Choroid plexus epithelial cell (primary cell): Measurements from ENCODE around the gene CLTCL1.
"Not testable (repeated sequence)": the region's sequence is repeated elsewhere in the genome, so short reads cannot be mapped to it uniquely, and the experiment has no call there.

Source experiments
- DNase-seq: peaks from one replicate; pipeline ENCODE4 v3.0.0-alpha.2; 2010; ENCODE audit warnings: low read depth
- H3K4me3 ChIP-seq: 2 replicates; pipeline ENCODE4 v1.5.1; 2011; ENCODE audit warnings: low read depth, mild to moderate bottlenecking, control low read depth, low read length, moderate library complexity
- CTCF ChIP-seq: conservative IDR thresholded peaks from 2 replicates; pipeline ENCODE4 v1.5.1; 2011; ENCODE audit warnings: low read depth, mild to moderate bottlenecking, control low read depth, inconsistent platforms, low read length, moderate library complexity

The CLTCL1 gene

GRCh38 chr22:19210188-19210587 lies 81.3 kb downstream of the CLTCL1 start:
- no peak for TF ChIP-seq CTCF
- DNase-seq: no peak
- no peak overlapping the region for H3K4me3 ChIP-seq

GRCh38 chr22:19208287-19208847 lies 83.2 kb downstream of the CLTCL1 start:
- no peak for TF ChIP-seq CTCF
- no peak overlapping the region for H3K4me3 ChIP-seq
- no peak for DNase-seq

- no peak overlapping the region for H3K4me3 ChIP-seq
- DNase-seq: no peak
Measured at GRCh38 chr22:19207884-19208283, 83.6 kb downstream of the CLTCL1 start.

GRCh38 chr22:19207401-19207808 lies 84.1 kb downstream of the CLTCL1 start:
- H3K4me3 ChIP-seq: no peak overlapping the region
- DNase-seq: no peak
- no peak for TF ChIP-seq CTCF

More at GRCh38 chr22:19207884-19208283, 83.6 kb downstream of the CLTCL1 start:
- no peak for TF ChIP-seq CTCF

GRCh38 chr22:19206287-19206686 lies 85.2 kb downstream of the CLTCL1 start:
- DNase-seq: no peak
- TF ChIP-seq CTCF: no peak

GRCh38 chr22:19204640-19205039 lies 86.9 kb downstream of the CLTCL1 start:
- TF ChIP-seq CTCF: no peak
- DNase-seq: no peak
- H3K4me3 ChIP-seq: no peak overlapping the region

More at GRCh38 chr22:19206287-19206686, 85.2 kb downstream of the CLTCL1 start:
- no peak overlapping the region for H3K4me3 ChIP-seq

GRCh38 chr22:19203834-19204233 lies 87.7 kb downstream of the CLTCL1 start:
- no peak for TF ChIP-seq CTCF
- H3K4me3 ChIP-seq: no peak overlapping the region
- no peak for DNase-seq

GRCh38 chr22:19202799-19203186 lies 88.7 kb downstream of the CLTCL1 start:
- not testable (repeated sequence) for H3K4me3 ChIP-seq

More at GRCh38 chr22:19202799-19203186, 88.7 kb downstream of the CLTCL1 start:
- DNase-seq: not testable (repeated sequence)
